ENCODE data around the gene BTG4. TPM values are rescaled to one million over a fixed set of nuclear protein-coding genes. Genes with fewer than 3 reads are reported as not detected.

The BTG4 gene
- total RNA-seq, 1 experiment from 2014 or later, result not detected

DNA sequence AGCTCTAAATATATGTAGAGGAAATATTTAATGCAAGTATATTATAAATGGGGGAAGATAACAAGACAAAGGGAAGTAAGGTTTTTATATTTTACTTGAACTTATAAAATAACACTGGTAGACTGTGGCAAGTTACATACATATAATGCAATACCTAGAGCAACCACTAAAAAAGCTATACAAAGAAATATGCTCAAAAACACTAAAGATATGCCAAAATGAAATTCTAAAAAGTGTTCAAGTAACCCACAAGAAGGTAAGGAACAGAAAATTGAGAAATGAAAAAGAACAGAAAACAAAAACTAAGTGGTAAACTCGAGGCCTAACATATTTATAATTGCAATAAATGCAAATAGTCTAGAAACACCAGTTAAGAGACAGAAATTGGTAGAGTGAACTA, 32.5 kb downstream of the BTG4 start:
- intact Hi-C loops (cut with micrococcal nuclease), result no loop called here
- Histone ChIP-seq H3K9me2 (ENCODE audit: insufficient read depth) (no peaks in the 10 kb centered on the region), H3K27me3 (ENCODE audit: insufficient read depth, low read length) (no peaks in the 10 kb centered on the region), H3K9ac (ENCODE audit: low read length) (no peak overlapping the region), H3K79me2 (ENCODE audit: insufficient read depth, low read length) (no peaks in the 10 kb centered on the region), H2AFZ (ENCODE audit: low read depth, low read length, poor library complexity, severe bottlenecking) (no peak overlapping the region), H3K4me3 (replicated peaks in 1 of 2; ENCODE audit: low read depth in 1 of 2, low read length in 2 of 2) (no peak overlapping the region), H3K9me3 (ENCODE audit: control insufficient read depth in 1 of 2, insufficient read depth in 1 of 2, low read depth in 1 of 2, low read length in 2 of 2) (no peaks in the 10 kb centered on the region), H3K36me3 (ENCODE audit: control insufficient read depth in 1 of 2, insufficient read depth in 2 of 2, low read length in 2 of 2) (no peaks in the 10 kb centered on the region), H3K4me1 (ENCODE audit: control insufficient read depth in 1 of 2, insufficient read depth in 2 of 2, low read length in 2 of 2) (no peaks in the 10 kb centered on the region), H3K27ac (ENCODE audit: low read depth, low read length) (no peak overlapping the region), H3K4me2 (ENCODE audit: low read length) (no peak overlapping the region), H4K20me1 (ENCODE audit: insufficient read depth) (no peaks in the 10 kb centered on the region)
- POLR2A ChIA-PET, result no interaction called here
- ATAC-seq (no peak), DNase-seq (ENCODE audit: low read depth, low spot score) (no peak)
- 0 out of 6 replicates have a peak, but pooled peaks of 1 of the 3 experiments have one; percentile 27 for TF ChIP-seq CTCF (IDR thresholded peaks at IDR 0.05 in 2 of 3, conservative IDR thresholded peaks at IDR 0.05 in 1 of 3; ENCODE audit: borderline replicate concordance in 1 of 3, insufficient read depth in 1 of 3, low read depth in 2 of 3, low read length in 2 of 3)
- TF ChIP-seq MAX (IDR thresholded peaks at IDR 0.05), result no peak
- RAD21 ChIA-PET (ENCODE audit: low non-redundant PET in 1 of 2, low total read pairs in 2 of 2, uncharacterized antibody in 2 of 2, unreplicated experiment in 2 of 2), result no interaction called here
- CTCF ChIA-PET, result interaction anchor here (1.0 kb wide), 1 partner anchor 51 kb away, joined by 3 read pairs; no protein-coding TSS in a partner anchor
- BruUV-seq (replicated peaks), result no TSS peak

GRCh38 chr11:111477898-111478297, 34.3 kb downstream of the BTG4 start:
- H3K79me2 ChIP-seq (ENCODE audit: insufficient read depth, low read length), result no peaks in the 10 kb centered on the region
- no peak for ATAC-seq
- no TSS peak for BruUV-seq (replicated peaks)
- no peaks in the 10 kb centered on the region for H4K20me1 ChIP-seq (ENCODE audit: insufficient read depth)
- H3K4me1 ChIP-seq (ENCODE audit: control insufficient read depth in 1 of 2, insufficient read depth in 2 of 2, low read length in 2 of 2), result no peaks in the 10 kb centered on the region
- no peak overlapping the region for H3K9ac ChIP-seq (ENCODE audit: low read length)
- H3K36me3 ChIP-seq (ENCODE audit: control insufficient read depth in 1 of 2, insufficient read depth in 2 of 2, low read length in 2 of 2), result no peaks in the 10 kb centered on the region
- ChIA-PET CTCF (interaction anchor here (1.1 kb wide), 1 partner anchor 23 kb away, joined by 3 read pairs; no protein-coding TSS in a partner anchor), POLR2A (no interaction called here), RAD21 (ENCODE audit: low non-redundant PET in 1 of 2, low total read pairs in 2 of 2, uncharacterized antibody in 2 of 2, unreplicated experiment in 2 of 2) (no interaction called here)
- H3K4me2 ChIP-seq (ENCODE audit: low read length), result no peak overlapping the region
- no peak for DNase-seq (ENCODE audit: low read depth, low spot score)
- no peak overlapping the region for H3K4me3 ChIP-seq (replicated peaks in 1 of 2; ENCODE audit: low read depth in 1 of 2, low read length in 2 of 2)
- no peak overlapping the region for H2AFZ ChIP-seq (ENCODE audit: low read depth, low read length, poor library complexity, severe bottlenecking)
- no peak overlapping the region for H3K27ac ChIP-seq (ENCODE audit: low read depth, low read length)
- H3K9me2 ChIP-seq (ENCODE audit: insufficient read depth), result no peaks in the 10 kb centered on the region
- H3K9me3 ChIP-seq (ENCODE audit: control insufficient read depth in 1 of 2, insufficient read depth in 1 of 2, low read depth in 1 of 2, low read length in 2 of 2), result peaks cover 0 to 3% of the 10 kb centered on the region in 2 experiments; a peak in 1 of 4 replicates
- intact Hi-C loops (cut with micrococcal nuclease), result no loop called here
- H3K27me3 ChIP-seq (ENCODE audit: insufficient read depth, low read length), result no peaks in the 10 kb centered on the region
- TF ChIP-seq EZH2 (IDR thresholded peaks at IDR 0.05), result no peak
- TF ChIP-seq MAX (IDR thresholded peaks at IDR 0.05), result no peak
- no peak for TF ChIP-seq RAD21 (IDR thresholded peaks at IDR 0.05; ENCODE audit: low read depth)
- no peak for TF ChIP-seq SP1 (IDR thresholded peaks at IDR 0.05; ENCODE audit: low read depth)
- TF ChIP-seq TCF7L2 (IDR thresholded peaks at IDR 0.05; ENCODE audit: borderline replicate concordance, extremely low read depth, insufficient read depth, insufficient read length), result no peak
- no peak for TF ChIP-seq JUND (IDR thresholded peaks at IDR 0.05)
- no peak for TF ChIP-seq SIN3A (IDR thresholded peaks at IDR 0.05; ENCODE audit: low read depth)
- no peak for TF ChIP-seq ZNF274 (IDR thresholded peaks at IDR 0.05; ENCODE audit: low read depth, low read length)
- TF ChIP-seq, protein P1, sequence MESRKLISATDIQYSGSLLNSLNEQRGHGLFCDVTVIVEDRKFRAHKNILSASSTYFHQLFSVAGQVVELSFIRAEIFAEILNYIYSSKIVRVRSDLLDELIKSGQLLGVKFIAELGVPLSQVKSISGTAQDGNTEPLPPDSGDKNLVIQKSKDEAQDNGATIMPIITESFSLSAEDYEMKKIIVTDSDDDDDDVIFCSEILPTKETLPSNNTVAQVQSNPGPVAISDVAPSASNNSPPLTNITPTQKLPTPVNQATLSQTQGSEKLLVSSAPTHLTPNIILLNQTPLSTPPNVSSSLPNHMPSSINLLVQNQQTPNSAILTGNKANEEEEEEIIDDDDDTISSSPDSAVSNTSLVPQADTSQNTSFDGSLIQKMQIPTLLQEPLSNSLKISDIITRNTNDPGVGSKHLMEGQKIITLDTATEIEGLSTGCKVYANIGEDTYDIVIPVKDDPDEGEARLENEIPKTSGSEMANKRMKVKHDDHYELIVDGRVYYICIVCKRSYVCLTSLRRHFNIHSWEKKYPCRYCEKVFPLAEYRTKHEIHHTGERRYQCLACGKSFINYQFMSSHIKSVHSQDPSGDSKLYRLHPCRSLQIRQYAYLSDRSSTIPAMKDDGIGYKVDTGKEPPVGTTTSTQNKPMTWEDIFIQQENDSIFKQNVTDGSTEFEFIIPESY (IDR thresholded peaks at IDR 0.05; ENCODE audit: extremely low read depth, insufficient replicate concordance, low read length), result no peak
- TF ChIP-seq EGR1 (IDR thresholded peaks at IDR 0.05; ENCODE audit: low read depth), result no peak
- no peak for TF ChIP-seq SRF (IDR thresholded peaks at IDR 0.05; ENCODE audit: low read depth)

Measured in HCT116 (cell line).